Endothelial cell of umbilical vein (primary cell): ENCODE results near the gene DYRK1A. TPM values are rescaled to one million over a fixed set of nuclear protein-coding genes. Genes with fewer than 3 reads are reported as not detected.

Source experiments
- BruUV-seq: library from RNA; stranded (reverse); fragments of 400-500 nt; replicated peaks from 2 replicates; lab custom pipeline; 2021; lab: Mats Ljungman, UMichigan
- CTCF ChIA-PET: fragments of 300-600, 350-600 bp; sonication (Branson Sonifier 250); formaldehyde crosslinking; loops from one replicate; lab custom pipeline; 2021; ENCODE audit warnings: antibody characterized with exemption, inconsistent platforms; lab: Charles Lee
- POLR2A ChIA-PET: fragments of 300-600, 350-600 bp; sonication (Branson Sonifier 250); formaldehyde crosslinking; loops from one replicate; lab custom pipeline; 2021; ENCODE audit warnings: antibody characterized with exemption, inconsistent platforms; lab: Charles Lee
- DNase-seq: peaks from one replicate; pipeline ENCODE4 v3.0.0-alpha.2; 2011; ENCODE audit warnings: low read depth, low spot score
- FAIRE-seq: peaks from 2 replicates; lab custom pipeline; 2011; peaks lifted over from hg19 to GRCh38; lab: Jason Lieb, UNC
- H2AFZ ChIP-seq: 2 replicates; pipeline ENCODE4 v1.6.0; 2012; ENCODE audit warnings: low read depth, low read length, control low read depth, inconsistent platforms
- H3K27ac ChIP-seq: 2 replicates; pipeline ENCODE4 v1.5.1; 2011; ENCODE audit warnings: low read depth, mild to moderate bottlenecking, control low read depth, low read length, moderate library complexity; ENCODE audit not compliant: insufficient read depth
- H3K27me3 ChIP-seq, 2 experiments: 2 replicates each; pipeline versions ENCODE4 v1.6.0 to v1.6.1; 2011; ENCODE audit warnings: low read length in 2 of 2, mixed read lengths in 1 of 2; ENCODE audit not compliant: control insufficient read depth in 2 of 2, insufficient read depth in 2 of 2
- H3K36me3 ChIP-seq, 2 experiments: 2 replicates in 1 of 2; 3 replicates in 1 of 2; pipeline ENCODE4 v1.5.1; 2011; ENCODE audit warnings: low read length in 2 of 2, mild to moderate bottlenecking in 1 of 2, moderate library complexity in 1 of 2; ENCODE audit not compliant: control insufficient read depth in 2 of 2, insufficient read depth in 2 of 2; ENCODE audit errors: extremely low read depth in 1 of 2
- H3K4me1 ChIP-seq: 3 replicates; pipeline ENCODE4 v1.5.1; 2011; ENCODE audit warnings: mild to moderate bottlenecking, low read length; ENCODE audit not compliant: control insufficient read depth, insufficient read depth; ENCODE audit errors: extremely low read depth
- H3K4me2 ChIP-seq: 2 replicates; pipeline ENCODE4 v1.6.1; 2011; ENCODE audit warnings: low read length, control low read depth, mixed read lengths; ENCODE audit not compliant: insufficient read depth
- H3K4me3 ChIP-seq, 3 experiments: fragments of 200-600 bp in 1 of 3; sonication (generic), shearing (Covaris generic) in 1 of 3; replicated peaks in 1 of 3; 2 replicates each; pipeline ENCODE4 v1.5.1; 2011 to 2016; ENCODE audit warnings: control low read depth in 3 of 3, low read length in 3 of 3, mild to moderate bottlenecking in 2 of 3, inconsistent platforms in 1 of 3, low read depth in 1 of 3, moderate library complexity in 1 of 3; ENCODE audit not compliant: insufficient read depth in 1 of 3
- H3K79me2 ChIP-seq: 2 replicates; pipeline ENCODE4 v1.6.0; 2012; ENCODE audit warnings: low read length, inconsistent platforms; ENCODE audit not compliant: control insufficient read depth, insufficient read depth
- H3K9ac ChIP-seq: replicated peaks from 2 replicates; pipeline ENCODE3; 2011; ENCODE audit warnings: low read length, control low read depth; ENCODE audit not compliant: insufficient read depth; ENCODE audit errors: extremely low read depth
- H3K9me1 ChIP-seq: replicated peaks from 3 replicates; pipeline ENCODE4 v1.6.0; 2011; ENCODE audit warnings: mild to moderate bottlenecking, low read length; ENCODE audit not compliant: control insufficient read depth, insufficient read depth; ENCODE audit errors: extremely low read depth
- H3K9me3 ChIP-seq: replicated peaks from 2 replicates; pipeline ENCODE4 v1.5.1; 2012; ENCODE audit warnings: low read length, inconsistent platforms; ENCODE audit not compliant: control insufficient read depth, insufficient read depth
- H4K20me1 ChIP-seq: replicated peaks from 2 replicates; pipeline ENCODE3; 2011; ENCODE audit warnings: mild to moderate bottlenecking, low read length; ENCODE audit not compliant: control insufficient read depth, insufficient read depth; ENCODE audit errors: extremely low read depth
- EZH2 ChIP-seq: IDR thresholded peaks from 2 replicates; pipeline ENCODE4 v1.6.1; 2012; ENCODE audit warnings: borderline replicate concordance, low read depth, mild to moderate bottlenecking, moderate library complexity, low read length, inconsistent platforms; ENCODE audit not compliant: severe bottlenecking
- FOS ChIP-seq: IDR thresholded peaks from 2 replicates; pipeline ENCODE4 v1.6.1; 2011; ENCODE audit warnings: mild to moderate bottlenecking, low read length, moderate library complexity, borderline replicate concordance; ENCODE audit not compliant: insufficient read depth
- GATA2 ChIP-seq: IDR thresholded peaks from 2 replicates; pipeline ENCODE4 v1.7.0; 2011; ENCODE audit warnings: low read depth, mild to moderate bottlenecking, moderate library complexity, mixed read lengths, low read length; ENCODE audit not compliant: insufficient read length, insufficient read depth
- JUN ChIP-seq: IDR thresholded peaks from 2 replicates; pipeline ENCODE4 v1.6.1; 2011; ENCODE audit warnings: borderline replicate concordance, low read depth; ENCODE audit not compliant: insufficient read length, insufficient read depth
- MYC ChIP-seq: IDR thresholded peaks from one replicate; pipeline ENCODE4 v1.6.1; 2011; ENCODE audit warnings: mild to moderate bottlenecking, low read depth, low read length
- POLR2A ChIP-seq: IDR thresholded peaks from 2 replicates; pipeline ENCODE4 v1.6.1; 2012; ENCODE audit warnings: low read depth, mild to moderate bottlenecking, control low read depth, low read length
- POLR2AphosphoS5 ChIP-seq: IDR thresholded peaks from 2 replicates; pipeline ENCODE4 v1.6.1; 2012; ENCODE audit warnings: low read depth, mild to moderate bottlenecking, control low read depth, low read length, moderate library complexity; ENCODE audit not compliant: insufficient read depth
- dilution Hi-C: fragments of 300-500 bp; cut with MboI; formaldehyde crosslinking; loops from one replicate; pipeline ENCODE4 v1.15.0; 2019; ENCODE audit warnings: low sequenced_read_pairs; ENCODE audit not compliant: extremely low pct_ligation_motif_present
- intact Hi-C: fragments of 100-400 bp; cut with micrococcal nuclease; formaldehyde crosslinking; loops from one replicate; pipeline ENCODE4 v1.10.0; 2022
- polyA plus RNA-seq, 4 experiments: library from polyadenylated mRNA; depleted of rRNA in 3 of 4; stranded (reverse) in 3 of 4; unstranded in 1 of 4; fragments of >200 nt; gene quantifications; 2 replicates each; pipeline versions ENCODE4 v1.2.1 to v1.2.3, GENCODE V29; 2011 to 2012; ENCODE audit warnings: missing spikeins in 1 of 4
- total RNA-seq: library from RNA; stranded (reverse); gene quantifications from 2 replicates; pipeline ENCODE4 v1.2.3, GENCODE V29; 2021
- TF ChIP-seq, protein P1 (sequence below): IDR thresholded peaks from 2 replicates; pipeline ENCODE4 v1.6.1; 2011; ENCODE audit not compliant: insufficient read depth, insufficient read length
- TF ChIP-seq, protein P2 (sequence below), 2 donors: IDR thresholded peaks; 1 replicate in 1 of 2; 2 replicates in 1 of 2; pipeline ENCODE4 v1.5.1; 2011; ENCODE audit warnings: low read length in 2 of 2, mild to moderate bottlenecking in 2 of 2, moderate library complexity in 2 of 2, control low read depth in 1 of 2, inconsistent platforms in 1 of 2, low read depth in 1 of 2; ENCODE audit not compliant: insufficient read depth in 1 of 2; ENCODE audit errors: extremely low read depth in 1 of 2

Gene DYRK1A
- total and polyA plus RNA-seq, 2 donors (not counting 3 experiments of a cell fraction or from before 2014, with no cell fraction given) = 51.8 to 53.7 TPM

DNA sequence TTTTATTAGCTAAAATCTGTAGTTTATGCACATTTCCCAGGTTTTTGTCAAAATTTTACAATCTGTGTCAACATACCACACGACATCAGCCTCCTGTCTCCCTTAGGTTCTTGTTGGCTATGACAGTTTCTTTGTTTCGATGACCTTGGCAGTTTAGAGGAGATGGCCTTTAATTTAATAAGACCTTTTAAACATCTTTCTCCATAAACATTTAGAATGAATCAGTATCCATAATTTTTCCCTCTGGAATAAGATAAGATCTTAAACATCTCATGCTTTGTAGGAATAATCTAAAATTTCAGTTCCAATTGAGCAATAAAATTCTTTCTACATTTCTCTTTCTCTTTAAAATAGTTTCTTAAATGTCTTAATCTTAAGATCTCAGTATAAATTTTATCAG lies 28.7 kb upstream of the DYRK1A start:
- no peak for FAIRE-seq
- no TSS peak for BruUV-seq

More for the DNA sequence above, 28.7 kb upstream of the DYRK1A start:
- H4K20me1 ChIP-seq = no peaks in the 10 kb centered on the region
- H3K9me3 ChIP-seq = no peaks in the 10 kb centered on the region
- no peaks in the 10 kb centered on the region for H3K36me3 ChIP-seq
- H3K27me3 ChIP-seq = no peaks in the 10 kb centered on the region
- ChIA-PET POLR2A (interaction anchor here (0.6 kb wide), 1 partner anchor 44 kb away, joined by 5 read pairs; no protein-coding TSS in a partner anchor), CTCF (interaction anchor here (1.2 to 1.5 kb wide), 3 partner anchors 12 to 126 kb away, joined by 3 to 6 read pairs (median 3); no protein-coding TSS in a partner anchor)
- no peak overlapping the region for H3K4me3 ChIP-seq
- no peaks in the 10 kb centered on the region for H3K9me1 ChIP-seq
- no peak overlapping the region for H3K4me2 ChIP-seq
- no peak for DNase-seq
- TF ChIP-seq POLR2AphosphoS5 (no peak), EZH2 (no peak), GATA2 (no peak), JUN (no peak), POLR2A (no peak), FOS (no peak), MYC (no peak)
- TF ChIP-seq, protein P1, sequence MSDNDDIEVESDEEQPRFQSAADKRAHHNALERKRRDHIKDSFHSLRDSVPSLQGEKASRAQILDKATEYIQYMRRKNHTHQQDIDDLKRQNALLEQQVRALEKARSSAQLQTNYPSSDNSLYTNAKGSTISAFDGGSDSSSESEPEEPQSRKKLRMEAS = no peak
- TF ChIP-seq, protein P2, sequence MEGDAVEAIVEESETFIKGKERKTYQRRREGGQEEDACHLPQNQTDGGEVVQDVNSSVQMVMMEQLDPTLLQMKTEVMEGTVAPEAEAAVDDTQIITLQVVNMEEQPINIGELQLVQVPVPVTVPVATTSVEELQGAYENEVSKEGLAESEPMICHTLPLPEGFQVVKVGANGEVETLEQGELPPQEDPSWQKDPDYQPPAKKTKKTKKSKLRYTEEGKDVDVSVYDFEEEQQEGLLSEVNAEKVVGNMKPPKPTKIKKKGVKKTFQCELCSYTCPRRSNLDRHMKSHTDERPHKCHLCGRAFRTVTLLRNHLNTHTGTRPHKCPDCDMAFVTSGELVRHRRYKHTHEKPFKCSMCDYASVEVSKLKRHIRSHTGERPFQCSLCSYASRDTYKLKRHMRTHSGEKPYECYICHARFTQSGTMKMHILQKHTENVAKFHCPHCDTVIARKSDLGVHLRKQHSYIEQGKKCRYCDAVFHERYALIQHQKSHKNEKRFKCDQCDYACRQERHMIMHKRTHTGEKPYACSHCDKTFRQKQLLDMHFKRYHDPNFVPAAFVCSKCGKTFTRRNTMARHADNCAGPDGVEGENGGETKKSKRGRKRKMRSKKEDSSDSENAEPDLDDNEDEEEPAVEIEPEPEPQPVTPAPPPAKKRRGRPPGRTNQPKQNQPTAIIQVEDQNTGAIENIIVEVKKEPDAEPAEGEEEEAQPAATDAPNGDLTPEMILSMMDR (IDR thresholded peaks at IDR 0.05; ENCODE audit: extremely low read depth in 1 of 2, insufficient read depth in 1 of 2, low read depth in 1 of 2, low read length in 2 of 2) = no peak
- no peak overlapping the region for H3K9ac ChIP-seq
- dilution Hi-C loops (no loop called here), intact Hi-C loops (no loop called here)
- peak overlapping the region; percentile 88 for H3K27ac ChIP-seq
- H3K4me1 ChIP-seq = peaks cover 36% of the 10 kb centered on the region
- no peak overlapping the region for H2AFZ ChIP-seq
- H3K79me2 ChIP-seq = no peaks in the 10 kb centered on the region
